Skeletal muscle satellite cell (primary cell): ENCODE results near the gene CLDN9.

Experiments
- H3K27me3 ChIP-seq: 2 replicates; pipeline ENCODE4 v1.7.0; 2013; ENCODE audit warnings: low read length; ENCODE audit not compliant: control insufficient read depth, insufficient read depth
- H3K36me3 ChIP-seq: 2 replicates; pipeline ENCODE4 v1.7.0; 2013; ENCODE audit warnings: mild to moderate bottlenecking, control low read depth, low read length; ENCODE audit not compliant: insufficient read depth
- H3K4me1 ChIP-seq: 2 replicates; pipeline ENCODE4 v1.7.0; 2013; ENCODE audit warnings: low read length; ENCODE audit not compliant: control insufficient read depth, insufficient read depth
- H3K4me2 ChIP-seq: 2 replicates; pipeline ENCODE4 v1.7.0; 2013; ENCODE audit warnings: mild to moderate bottlenecking, low read length
- H3K4me3 ChIP-seq: 2 replicates; pipeline ENCODE4 v1.7.0; 2013; ENCODE audit warnings: low read length
- H3K9ac ChIP-seq: 2 replicates; pipeline ENCODE4 v1.7.0; 2013; ENCODE audit warnings: mild to moderate bottlenecking, low read depth, low read length, moderate library complexity
- H3K9me3 ChIP-seq: replicated peaks from 2 replicates; pipeline ENCODE4 v1.7.0; 2013; ENCODE audit warnings: mild to moderate bottlenecking, control low read depth, low read length

The CLDN9 gene

DNA sequence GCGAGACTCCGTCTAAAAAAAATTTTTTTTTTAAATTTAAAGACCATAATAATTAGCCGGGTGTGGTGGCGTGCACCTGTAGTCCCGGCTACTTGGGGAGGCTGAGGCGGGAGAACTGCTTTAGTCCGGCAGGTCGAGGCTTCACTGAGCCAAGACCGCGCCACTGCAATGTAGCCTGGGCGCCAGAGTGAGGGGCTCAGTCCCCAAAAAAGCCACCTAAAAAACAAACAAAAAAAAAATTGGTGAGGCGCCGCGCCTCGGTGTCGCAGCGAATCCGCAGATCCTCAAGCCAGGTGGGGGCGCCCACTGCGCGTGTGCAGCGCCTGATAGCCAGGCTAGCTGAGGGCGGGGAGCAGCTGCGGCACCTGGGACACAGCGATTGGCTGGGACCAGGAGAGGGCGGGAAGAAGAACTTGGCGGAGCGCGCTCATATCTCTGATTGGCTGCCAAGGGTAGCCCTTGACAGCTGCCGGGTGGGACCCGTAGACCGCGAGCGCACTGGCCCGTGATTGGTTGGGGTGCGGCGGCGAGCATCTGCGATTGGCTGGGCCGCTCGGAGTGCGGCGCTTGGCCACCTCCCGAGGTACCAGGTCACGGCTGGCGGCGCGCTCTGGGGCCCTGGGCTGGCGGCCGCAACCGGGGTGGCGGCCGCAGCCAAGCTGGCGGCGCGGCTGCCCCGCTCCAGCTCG lies 9.0 kb upstream of the CLDN9 start:
- Histone ChIP-seq H3K4me1 (no peaks in the 10 kb centered on the region), H3K27me3 (peaks cover 24% of the 10 kb centered on the region), H3K36me3 (no peaks in the 10 kb centered on the region), H3K9ac (no peak overlapping the region), H3K9me3 (no peaks in the 10 kb centered on the region), H3K4me2 (peak overlapping the region; percentile 77), H3K4me3 (peak overlapping the region; percentile 55)

DNA sequence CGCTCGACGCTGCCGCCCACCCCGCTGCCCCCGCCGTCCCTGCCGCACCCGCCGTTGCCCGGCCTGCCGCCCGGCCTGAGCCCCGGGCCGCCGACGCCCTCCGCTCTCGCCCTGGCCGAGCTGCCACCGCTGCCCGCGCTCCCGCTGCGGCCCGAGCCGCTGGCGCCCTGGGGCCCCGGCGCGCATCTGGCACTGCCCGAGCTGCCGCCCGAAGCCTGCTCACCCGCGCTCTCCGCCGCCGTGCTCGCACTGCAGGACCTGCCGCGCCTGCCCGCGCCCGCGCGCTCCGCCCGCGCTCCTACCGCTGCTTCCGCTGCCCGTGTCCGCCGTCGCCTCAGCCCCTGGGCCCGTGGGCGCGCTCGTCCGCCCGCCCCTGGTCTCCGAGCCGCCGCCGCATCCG lies 8.4 kb upstream of the CLDN9 start:
- Histone ChIP-seq H3K4me1 (no peaks in the 10 kb centered on the region), H3K27me3 (peaks cover 23% of the 10 kb centered on the region), H3K36me3 (no peaks in the 10 kb centered on the region), H3K9ac (no peak overlapping the region), H3K4me2 (peak overlapping the region; percentile 77), H3K4me3 (peak overlapping the region; percentile 55), H3K9me3 (no peaks in the 10 kb centered on the region)

DNA sequence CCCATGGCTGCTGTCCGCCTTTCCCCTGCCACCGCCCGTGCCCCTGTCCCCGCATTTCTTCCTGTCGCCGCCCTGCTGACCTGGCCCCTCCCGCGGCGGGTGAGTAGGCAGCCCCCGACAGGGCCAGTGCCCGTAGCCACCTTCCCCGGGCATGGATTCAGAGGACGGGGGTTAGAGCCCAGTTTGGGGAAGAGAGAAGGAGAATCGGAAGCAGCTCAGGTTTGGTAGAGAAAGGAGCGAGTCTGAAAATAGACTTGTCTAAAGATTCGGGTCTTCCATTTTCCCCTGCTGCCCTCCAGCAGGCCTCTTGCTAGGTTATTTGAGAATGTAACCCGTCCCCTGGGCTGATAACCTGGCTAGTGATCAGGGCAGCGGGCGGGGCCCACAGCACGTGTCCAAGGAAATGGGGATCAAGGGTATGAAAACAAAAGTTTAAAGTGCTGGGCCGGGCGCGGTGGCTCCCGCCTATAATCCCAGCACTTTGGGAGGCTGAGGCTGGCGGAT lies 7.9 kb upstream of the CLDN9 start:
- H3K4me1 ChIP-seq = no peaks in the 10 kb centered on the region
- peak overlapping the region; percentile 59 for H3K4me2 ChIP-seq
- H3K36me3 ChIP-seq = no peaks in the 10 kb centered on the region
- peaks cover 20% of the 10 kb centered on the region for H3K27me3 ChIP-seq
- no peak overlapping the region for H3K4me3 ChIP-seq
- no peaks in the 10 kb centered on the region for H3K9me3 ChIP-seq
- H3K9ac ChIP-seq = no peak overlapping the region

DNA sequence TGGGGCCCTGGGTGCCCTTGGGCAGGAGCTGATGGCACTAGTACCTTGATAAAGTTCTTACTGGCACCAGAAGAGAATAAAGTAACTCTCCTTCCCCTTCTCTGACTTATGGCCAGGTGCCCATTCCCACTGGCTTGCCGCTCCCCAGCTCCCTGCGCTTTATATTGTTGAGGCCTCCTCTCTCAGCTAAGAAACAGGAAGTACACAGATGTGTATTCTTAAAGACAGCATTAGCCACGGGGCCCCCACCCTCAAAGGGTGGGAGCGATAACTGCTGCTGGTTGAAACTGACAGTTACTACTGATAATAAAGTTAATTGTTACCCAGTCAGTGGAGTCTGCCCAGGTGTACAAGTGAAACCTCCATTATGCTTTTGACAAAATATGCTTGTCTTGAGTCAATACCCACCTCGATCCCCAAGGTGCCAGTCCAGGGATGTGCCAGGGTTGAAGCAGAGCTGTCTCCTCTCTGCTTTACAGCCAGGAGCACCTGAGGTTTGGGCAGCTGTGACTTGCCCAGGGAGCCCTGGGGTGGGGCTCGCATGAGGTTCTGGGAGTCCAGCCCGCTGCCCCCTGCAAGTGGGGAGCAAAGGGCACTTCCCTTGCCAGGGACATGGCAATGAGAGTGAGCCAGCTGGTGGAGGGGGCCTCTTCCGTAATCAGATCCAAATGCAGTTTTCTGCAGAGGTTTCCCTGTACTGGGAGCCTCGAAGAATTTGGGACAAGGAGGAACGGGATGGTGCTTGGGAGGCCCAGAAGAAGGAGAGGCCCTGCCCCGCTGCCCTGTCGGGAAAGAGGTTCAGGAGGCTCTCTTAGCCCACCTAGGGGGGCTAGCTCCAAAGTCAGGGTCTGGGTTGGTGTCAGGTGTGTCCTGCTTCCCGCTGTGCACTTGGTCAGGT lies 5.4 kb upstream of the CLDN9 start:
- no peak overlapping the region for H3K4me2 ChIP-seq
- no peak overlapping the region for H3K9ac ChIP-seq

DNA sequence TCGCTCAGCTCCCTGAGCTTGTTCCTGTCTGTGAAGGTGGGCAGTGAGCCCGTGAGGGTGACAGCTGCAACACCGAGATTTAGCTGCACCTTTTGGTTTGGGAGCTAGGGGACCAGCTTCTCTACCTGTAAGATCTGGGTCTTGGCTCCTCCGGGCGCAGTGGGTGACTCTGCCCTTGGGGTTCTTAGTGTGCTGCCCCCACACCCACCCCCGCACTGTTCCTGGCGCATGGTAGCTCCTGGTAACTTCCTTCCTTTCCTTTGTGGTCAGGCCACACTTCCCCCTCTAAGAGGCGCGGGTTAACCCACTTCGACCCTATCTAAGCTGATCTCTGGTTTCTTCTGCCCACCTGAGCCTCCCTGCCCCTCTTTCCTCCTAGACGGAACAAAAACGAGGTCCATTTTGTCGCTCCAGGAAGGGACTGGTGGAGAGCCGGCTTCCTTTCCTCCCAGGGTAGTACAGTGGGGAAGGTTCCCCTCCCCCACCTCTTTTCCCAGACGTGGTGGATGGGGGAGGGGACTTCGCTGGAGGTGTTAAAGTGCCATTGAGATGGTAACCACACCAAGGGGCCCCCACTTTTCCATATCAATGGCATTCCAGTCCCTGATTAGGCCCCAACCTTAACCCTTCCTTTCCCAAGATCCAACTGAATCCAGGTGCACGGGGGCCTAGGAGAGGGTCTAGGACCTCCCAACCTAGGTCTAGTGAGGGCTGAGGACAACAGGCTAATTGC lies 4.6 kb upstream of the CLDN9 start:
- H3K27me3 ChIP-seq = peaks cover 36% of the 10 kb centered on the region
- no peaks in the 10 kb centered on the region for H3K36me3 ChIP-seq
- no peaks in the 10 kb centered on the region for H3K4me1 ChIP-seq
- H3K9me3 ChIP-seq = no peaks in the 10 kb centered on the region
- no peak overlapping the region for H3K4me3 ChIP-seq
- no peak overlapping the region for H3K9ac ChIP-seq
- no peak overlapping the region for H3K4me2 ChIP-seq

More for the DNA sequence above, 5.4 kb upstream of the CLDN9 start:
- Histone ChIP-seq H3K4me1 (no peaks in the 10 kb centered on the region), H3K9me3 (no peaks in the 10 kb centered on the region), H3K36me3 (no peaks in the 10 kb centered on the region), H3K27me3 (peaks cover 28% of the 10 kb centered on the region), H3K4me3 (no peak overlapping the region)

DNA sequence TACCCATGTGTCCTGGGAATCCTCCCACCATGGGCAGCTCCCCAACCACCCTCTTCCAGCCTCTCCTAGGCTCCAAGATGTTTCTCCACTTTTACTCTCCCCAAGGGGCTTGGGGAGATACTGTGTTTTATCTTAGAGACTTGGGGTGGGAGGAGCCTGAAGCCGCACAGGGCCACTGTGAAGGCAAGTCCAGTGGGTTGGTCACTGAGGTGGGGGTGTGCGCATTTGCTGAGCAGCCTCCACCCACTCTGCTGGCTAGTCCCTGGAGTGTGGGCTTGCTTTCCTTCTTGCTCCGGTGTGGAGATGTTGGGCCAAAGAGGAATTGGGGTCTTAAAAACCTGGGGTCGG lies 4.1 kb upstream of the CLDN9 start:
- no peaks in the 10 kb centered on the region for H3K4me1 ChIP-seq
- no peak overlapping the region for H3K4me3 ChIP-seq
- H3K9me3 ChIP-seq = no peaks in the 10 kb centered on the region
- H3K9ac ChIP-seq = no peak overlapping the region
- no peak overlapping the region for H3K4me2 ChIP-seq
- no peaks in the 10 kb centered on the region for H3K36me3 ChIP-seq
- H3K27me3 ChIP-seq = peaks cover 40% of the 10 kb centered on the region

DNA sequence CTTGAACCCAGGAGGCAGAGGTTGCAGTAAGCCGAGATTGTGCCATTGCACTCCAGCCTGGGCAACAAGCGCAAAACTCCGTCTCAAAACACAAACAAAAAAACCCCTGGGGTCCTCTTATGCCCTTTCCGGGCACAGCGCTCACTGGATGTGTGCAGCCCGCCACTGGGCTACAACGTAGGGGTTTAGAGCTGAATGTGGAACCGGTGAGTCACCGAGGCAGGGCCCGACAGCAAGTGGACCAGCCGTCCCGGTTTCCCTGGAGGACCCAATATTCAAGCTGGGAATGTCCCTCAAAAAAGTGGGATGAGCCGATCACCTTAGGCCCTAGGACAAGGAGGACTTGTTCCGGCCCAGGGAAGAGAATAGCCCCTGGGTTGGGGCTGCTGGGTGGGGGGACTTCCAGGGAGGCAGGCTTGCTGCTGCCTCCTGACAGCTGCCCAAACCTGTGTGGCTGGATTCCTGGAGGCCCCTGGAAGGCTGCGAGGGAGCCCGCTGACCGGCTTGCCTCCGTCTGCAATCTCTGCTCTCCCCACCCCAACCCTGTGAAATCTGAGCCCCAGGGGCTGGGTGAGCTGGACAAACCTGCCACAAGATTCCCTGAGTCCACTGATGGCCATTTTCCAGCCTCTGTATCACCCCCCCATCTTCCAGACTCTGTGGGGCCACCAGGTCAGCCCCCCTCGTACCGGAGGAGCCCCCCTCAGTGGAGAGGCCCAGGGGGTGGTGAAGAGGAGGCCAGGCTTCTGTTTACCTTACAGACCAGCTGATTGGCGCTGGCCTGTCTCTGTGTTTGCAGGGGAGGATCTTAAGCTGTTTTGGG lies 2.9 kb upstream of the CLDN9 start:
- Histone ChIP-seq H3K9me3 (no peaks in the 10 kb centered on the region), H3K9ac (no peak overlapping the region), H3K36me3 (no peaks in the 10 kb centered on the region), H3K4me3 (no peak overlapping the region), H3K27me3 (peaks cover 49% of the 10 kb centered on the region), H3K4me1 (no peaks in the 10 kb centered on the region), H3K4me2 (no peak overlapping the region)

DNA sequence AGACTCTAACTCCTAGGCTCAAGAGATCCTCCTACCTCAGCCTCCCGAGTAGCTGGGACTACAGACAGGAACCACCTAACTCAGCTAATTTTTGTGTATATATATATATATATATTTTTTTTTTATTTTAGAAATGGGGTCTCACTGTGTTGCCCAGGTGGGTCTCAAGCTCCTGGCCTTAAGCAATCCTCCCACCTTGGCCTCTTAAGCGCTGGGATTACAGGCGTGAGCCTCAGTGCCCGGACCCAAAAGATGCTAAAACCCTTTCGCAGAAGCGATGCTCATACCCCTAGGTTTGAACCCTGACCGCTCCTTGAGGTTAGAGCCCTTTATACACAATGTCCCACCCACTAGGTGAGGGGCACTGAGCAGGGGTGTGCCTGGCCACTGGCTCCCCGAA lies 2.2 kb upstream of the CLDN9 start:
- H3K9ac ChIP-seq = no peak overlapping the region
- no peak overlapping the region for H3K4me3 ChIP-seq
- H3K27me3 ChIP-seq = peaks cover 49% of the 10 kb centered on the region
- H3K4me1 ChIP-seq = no peaks in the 10 kb centered on the region
- H3K9me3 ChIP-seq = no peaks in the 10 kb centered on the region
- H3K36me3 ChIP-seq = no peaks in the 10 kb centered on the region
- H3K4me2 ChIP-seq = no peak overlapping the region

DNA sequence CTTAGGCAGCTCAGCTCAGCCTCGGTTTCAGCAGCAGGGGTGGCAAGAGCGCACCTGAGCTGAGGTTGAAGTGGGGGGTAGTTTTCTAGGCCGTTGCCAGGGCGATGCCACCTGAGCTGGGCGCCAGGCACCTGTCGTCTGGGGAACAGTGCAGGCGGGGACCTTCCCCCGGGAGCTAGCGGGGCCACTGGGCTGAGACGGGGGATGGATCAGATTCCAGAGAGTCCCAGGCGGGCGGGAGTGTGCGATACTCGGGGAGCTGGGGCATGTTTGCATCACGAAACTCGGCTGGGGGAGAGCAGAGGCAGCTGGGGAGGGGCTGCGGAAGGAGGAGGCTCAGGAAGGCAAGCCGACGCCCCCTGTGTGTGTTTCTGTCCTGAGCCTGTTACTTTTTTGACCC lies 477 bp upstream of the CLDN9 start:
- Histone ChIP-seq H3K27me3 (peaks cover 49% of the 10 kb centered on the region), H3K9ac (no peak overlapping the region), H3K4me2 (no peak overlapping the region), H3K36me3 (no peaks in the 10 kb centered on the region), H3K4me1 (no peaks in the 10 kb centered on the region), H3K9me3 (no peaks in the 10 kb centered on the region), H3K4me3 (no peak overlapping the region)

DNA sequence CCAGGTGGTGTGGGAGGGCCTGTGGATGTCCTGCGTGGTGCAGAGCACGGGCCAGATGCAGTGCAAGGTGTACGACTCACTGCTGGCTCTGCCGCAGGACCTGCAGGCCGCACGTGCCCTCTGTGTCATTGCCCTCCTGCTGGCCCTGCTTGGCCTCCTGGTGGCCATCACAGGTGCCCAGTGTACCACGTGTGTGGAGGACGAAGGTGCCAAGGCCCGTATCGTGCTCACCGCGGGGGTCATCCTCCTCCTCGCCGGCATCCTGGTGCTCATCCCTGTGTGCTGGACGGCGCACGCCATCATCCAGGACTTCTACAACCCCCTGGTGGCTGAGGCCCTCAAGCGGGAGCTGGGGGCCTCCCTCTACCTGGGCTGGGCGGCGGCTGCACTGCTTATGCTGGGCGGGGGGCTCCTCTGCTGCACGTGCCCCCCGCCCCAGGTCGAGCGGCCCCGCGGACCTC lies 798 bp downstream of the CLDN9 start:
- peaks cover 36% of the 10 kb centered on the region for H3K27me3 ChIP-seq
- no peaks in the 10 kb centered on the region for H3K36me3 ChIP-seq
- no peak overlapping the region for H3K4me2 ChIP-seq
- H3K4me1 ChIP-seq = no peaks in the 10 kb centered on the region
- no peak overlapping the region for H3K4me3 ChIP-seq
- no peak overlapping the region for H3K9ac ChIP-seq
- H3K9me3 ChIP-seq = no peaks in the 10 kb centered on the region
